Activated naive CD4-positive, alpha-beta T cell treated with anti-CD3 and anti-CD28 coated beads, Interleukin-2, amount 10 ng/mL, durations not matched to agents 7 days and 5 days (primary cell): Measurements from ENCODE around the gene TMA7B.

Experiments
- CTCF ChIA-PET: fragments of 350-600 bp; sonication (Branson Sonifier 250); formaldehyde crosslinking; loops from one replicate; lab custom pipeline; 2021; ENCODE audit warnings: antibody characterized with exemption; lab: Charles Lee
- DNase-seq: peaks from one replicate; pipeline ENCODE4 v3.0.0-alpha.2; 2020
- H3K27ac Mint-ChIP-seq: one replicate; pipeline ENCODE4 v1.8.0; 2021; ENCODE audit warnings: mild to moderate bottlenecking, moderate library complexity, mixed read lengths
- H3K27me3 Mint-ChIP-seq: one replicate; pipeline ENCODE4 v1.8.0; 2021; ENCODE audit warnings: mild to moderate bottlenecking, mixed read lengths
- H3K36me3 Mint-ChIP-seq: one replicate; pipeline ENCODE4 v1.8.0; 2021; ENCODE audit warnings: mixed read lengths
- H3K4me1 Mint-ChIP-seq: one replicate; pipeline ENCODE4 v1.8.0; 2021; ENCODE audit warnings: mixed read lengths
- H3K4me3 Mint-ChIP-seq: one replicate; pipeline ENCODE4 v1.8.0; 2021; ENCODE audit warnings: mild to moderate bottlenecking, moderate library complexity, mixed read lengths
- H3K9me3 Mint-ChIP-seq: one replicate; pipeline ENCODE4 v1.8.0; 2021; ENCODE audit warnings: mixed read lengths

TMA7B gene

DNA sequence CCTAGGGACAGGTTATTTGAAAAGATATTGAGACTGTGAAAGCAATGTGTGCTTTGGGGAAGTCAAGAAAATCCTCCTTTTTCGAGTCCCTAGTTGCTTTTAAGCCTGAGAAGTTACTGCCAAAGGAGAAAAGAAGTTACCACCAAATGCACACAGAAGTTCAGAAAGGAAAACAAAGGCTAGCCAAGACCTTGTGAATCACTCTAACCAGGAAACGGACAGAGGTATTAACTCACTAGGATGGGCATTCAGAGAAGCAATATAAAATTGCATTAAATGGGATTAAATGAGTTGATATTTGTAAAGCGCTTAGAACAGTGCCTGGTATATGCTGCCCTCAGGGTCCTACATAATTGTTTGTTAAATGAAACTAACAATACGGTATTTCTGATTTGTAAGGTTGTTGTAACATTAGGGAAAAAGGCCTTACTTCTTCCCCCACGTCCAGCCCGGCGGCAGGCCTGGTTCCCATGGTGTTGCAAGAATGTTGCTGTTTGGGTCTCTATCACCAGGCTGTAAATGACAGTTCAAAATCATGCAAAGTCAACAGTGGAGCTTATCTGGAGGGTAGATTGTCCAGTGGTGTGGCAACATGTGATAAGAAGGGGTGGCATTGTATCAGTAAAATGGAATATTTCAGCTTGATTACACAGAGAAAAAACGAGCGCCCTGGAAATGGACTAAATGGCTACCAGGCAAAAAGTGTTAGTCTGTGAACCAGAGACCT is 7.1 kb downstream of the TMA7B start:
- H3K36me3 Mint-ChIP-seq: peaks cover 84% of the 10 kb centered on the region
- peaks cover 11% of the 10 kb centered on the region for H3K4me1 Mint-ChIP-seq
- H3K9me3 Mint-ChIP-seq: no peaks in the 10 kb centered on the region
- DNase-seq: no peak
- H3K27ac Mint-ChIP-seq: peak overlapping the region; percentile 42
- no peak overlapping the region for H3K4me3 Mint-ChIP-seq
- CTCF ChIA-PET: interaction anchor here (1.2 to 2.2 kb wide), 2 partner anchors 18 to 58 kb away, joined by 3 to 7 read pairs; no protein-coding TSS in a partner anchor
- H3K27me3 Mint-ChIP-seq: no peaks in the 10 kb centered on the region

- Mint-ChIP-seq H3K36me3 (peaks cover 85% of the 10 kb centered on the region), H3K9me3 (no peaks in the 10 kb centered on the region), H3K27me3 (no peaks in the 10 kb centered on the region), H3K27ac (peak overlapping the region; percentile 26), H3K4me3 (no peak overlapping the region), H3K4me1 (peaks cover 3% of the 10 kb centered on the region)
- no peak for DNase-seq
- CTCF ChIA-PET: no interaction called here
These were observed 8.1 kb downstream of the TMA7B start for GRCh38 chr22:39967996-39968972.

- Mint-ChIP-seq H3K4me1 (no peaks in the 10 kb centered on the region), H3K36me3 (peaks cover 80% of the 10 kb centered on the region), H3K27ac (no peak overlapping the region), H3K9me3 (no peaks in the 10 kb centered on the region), H3K27me3 (no peaks in the 10 kb centered on the region), H3K4me3 (no peak overlapping the region)
- no peak for DNase-seq
- CTCF ChIA-PET: interaction anchor here (1.0 to 1.5 kb wide), 4 partner anchors 11 to 377 kb away, joined by 3 to 4 read pairs (median 3); no protein-coding TSS in a partner anchor
These were observed 10.5 kb downstream of the TMA7B start for GRCh38 chr22:39970742-39971141.

DNA sequence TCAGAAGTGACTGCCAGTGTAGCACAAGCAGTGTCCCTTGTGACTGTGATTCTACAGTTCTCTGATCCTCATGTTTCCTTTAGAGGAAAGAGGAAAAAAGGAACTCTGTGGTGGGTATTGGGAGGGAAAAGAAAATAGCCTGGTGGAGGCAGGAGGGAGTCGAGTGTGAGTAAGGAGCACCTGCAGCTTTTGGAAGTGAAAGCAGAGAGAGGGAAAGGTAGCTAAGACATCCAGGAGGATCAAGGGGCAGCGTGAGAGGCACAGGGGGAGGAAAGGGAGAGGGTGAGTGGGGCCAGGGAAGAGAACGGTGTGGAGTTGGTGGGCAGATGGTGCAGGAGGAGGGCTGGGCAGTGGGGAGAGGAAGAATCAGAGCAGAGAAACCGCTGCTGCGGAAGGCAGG is 12.4 kb downstream of the TMA7B start:
- DNase-seq: no peak
- Mint-ChIP-seq H3K4me3 (no peak overlapping the region), H3K27ac (peak overlapping the region; percentile 17)

DNA sequence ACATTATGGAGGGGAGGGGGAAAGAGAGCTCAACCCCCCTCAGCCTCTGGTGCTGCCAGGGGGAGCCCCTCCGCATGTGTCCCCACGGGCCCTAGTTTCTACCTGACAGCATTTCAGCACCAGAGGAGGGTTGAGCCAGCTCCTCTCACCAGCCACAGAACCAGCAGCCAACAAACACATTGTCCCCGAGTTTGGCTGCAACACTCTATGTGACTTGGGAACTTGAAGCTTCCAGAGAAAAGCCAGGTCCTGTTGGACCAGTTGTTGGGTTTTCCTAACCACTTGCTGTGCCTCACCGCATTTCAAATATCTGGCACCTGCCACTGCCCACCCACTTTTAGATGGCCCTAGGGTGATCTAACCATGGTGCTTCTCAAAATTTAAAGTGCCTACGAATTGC is 13.5 kb downstream of the TMA7B start:
- H3K4me3 Mint-ChIP-seq: no peak overlapping the region
- no peaks in the 10 kb centered on the region for H3K27me3 Mint-ChIP-seq
- no peak overlapping the region for H3K27ac Mint-ChIP-seq
- no peaks in the 10 kb centered on the region for H3K9me3 Mint-ChIP-seq
- H3K4me1 Mint-ChIP-seq: no peaks in the 10 kb centered on the region
- no peak for DNase-seq
- CTCF ChIA-PET: no interaction called here
- peaks cover 79% of the 10 kb centered on the region for H3K36me3 Mint-ChIP-seq

More for the DNA sequence above, 12.4 kb downstream of the TMA7B start:
- no peaks in the 10 kb centered on the region for H3K27me3 Mint-ChIP-seq
- H3K4me1 Mint-ChIP-seq: no peaks in the 10 kb centered on the region
- CTCF ChIA-PET: no interaction called here
- peaks cover 78% of the 10 kb centered on the region for H3K36me3 Mint-ChIP-seq
- no peaks in the 10 kb centered on the region for H3K9me3 Mint-ChIP-seq

DNA sequence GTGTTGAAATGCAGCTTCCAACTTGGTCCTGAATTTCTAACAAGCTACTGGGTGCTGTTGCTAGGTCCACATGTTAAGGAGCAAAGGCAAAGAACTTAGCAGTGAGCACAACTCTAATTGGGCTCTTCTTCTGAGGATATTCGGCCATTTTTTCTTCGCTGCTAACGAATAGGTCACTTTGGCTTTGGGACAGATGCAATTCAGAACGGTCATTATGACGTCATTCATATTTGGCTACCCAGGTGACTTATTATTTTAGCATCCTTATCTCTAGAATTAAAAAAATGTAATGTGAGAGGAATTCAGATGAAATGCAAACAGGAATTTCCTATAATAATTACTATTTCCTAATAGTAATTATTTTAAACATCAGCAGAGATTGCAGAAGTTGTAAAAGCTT is 13.9 kb downstream of the TMA7B start:
- Mint-ChIP-seq H3K27ac (no peak overlapping the region), H3K27me3 (no peaks in the 10 kb centered on the region), H3K4me1 (peaks cover 3% of the 10 kb centered on the region), H3K36me3 (peaks cover 77% of the 10 kb centered on the region), H3K9me3 (no peaks in the 10 kb centered on the region), H3K4me3 (no peak overlapping the region)
- CTCF ChIA-PET: no interaction called here
- no peak for DNase-seq

DNA sequence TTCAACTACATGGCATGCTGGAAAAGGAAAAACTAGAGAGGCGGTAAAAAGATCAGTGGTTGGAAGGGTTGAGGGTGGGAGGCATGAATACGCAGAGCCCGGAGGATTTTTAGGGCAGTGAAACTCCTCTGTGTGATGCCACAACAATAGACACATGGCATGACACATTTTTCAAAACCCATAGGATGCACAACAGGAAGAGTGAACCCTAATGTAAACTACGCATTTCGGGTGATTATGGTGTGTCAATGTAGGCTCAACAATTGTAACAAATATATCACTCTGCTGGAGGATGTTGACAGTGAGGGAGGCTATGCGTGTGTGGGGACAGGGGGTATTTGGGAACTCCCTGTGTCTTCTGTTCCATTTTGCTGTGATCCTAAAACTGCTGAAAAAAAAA is 18.9 kb downstream of the TMA7B start:
- peak overlapping the region; percentile 1 for H3K27ac Mint-ChIP-seq

GRCh38 chr22:39979458-39979857 is 19.3 kb downstream of the TMA7B start:
- CTCF ChIA-PET: no interaction called here
- Mint-ChIP-seq H3K36me3 (peaks cover 38% of the 10 kb centered on the region), H3K4me3 (no peak overlapping the region), H3K27me3 (peaks cover 10% of the 10 kb centered on the region), H3K4me1 (peaks cover 22% of the 10 kb centered on the region), H3K9me3 (no peaks in the 10 kb centered on the region), H3K27ac (peak overlapping the region; percentile 1)
- no peak for DNase-seq

More for the DNA sequence above, 18.9 kb downstream of the TMA7B start:
- DNase-seq: no peak
- Mint-ChIP-seq H3K9me3 (no peaks in the 10 kb centered on the region), H3K4me3 (no peak overlapping the region), H3K27me3 (peaks cover 8% of the 10 kb centered on the region), H3K4me1 (peaks cover 18% of the 10 kb centered on the region), H3K36me3 (peaks cover 39% of the 10 kb centered on the region)
- CTCF ChIA-PET: no interaction called here

DNA sequence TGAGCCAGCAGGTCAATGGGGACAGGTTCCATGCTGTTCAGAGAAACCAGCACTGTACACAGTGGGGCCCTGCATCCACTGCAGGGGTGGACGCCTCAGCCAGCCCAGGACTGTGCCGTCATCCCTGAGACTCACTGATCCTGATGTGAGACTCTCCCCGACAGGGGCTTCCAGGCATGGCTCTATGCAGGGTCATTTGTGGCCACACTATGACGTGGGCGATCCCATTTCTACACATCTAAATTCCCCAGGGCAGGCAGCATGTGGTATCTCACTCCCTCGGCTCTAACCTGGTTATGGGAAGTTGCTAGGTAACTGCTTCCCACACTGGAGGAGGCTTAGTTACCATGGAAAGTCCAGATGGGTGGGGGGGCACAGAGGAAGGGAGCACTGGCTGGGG is 20.4 kb downstream of the TMA7B start:
- no peak for DNase-seq
- peaks cover 32% of the 10 kb centered on the region for H3K4me1 Mint-ChIP-seq
- no peak overlapping the region for H3K27ac Mint-ChIP-seq
- H3K36me3 Mint-ChIP-seq: peaks cover 31% of the 10 kb centered on the region
- H3K9me3 Mint-ChIP-seq: no peaks in the 10 kb centered on the region
- CTCF ChIA-PET: interaction anchor here (1.1 kb wide), 1 partner anchor 446 kb away, joined by 3 read pairs; no protein-coding TSS in a partner anchor
- peaks cover 21% of the 10 kb centered on the region for H3K27me3 Mint-ChIP-seq
- H3K4me3 Mint-ChIP-seq: no peak overlapping the region

DNA sequence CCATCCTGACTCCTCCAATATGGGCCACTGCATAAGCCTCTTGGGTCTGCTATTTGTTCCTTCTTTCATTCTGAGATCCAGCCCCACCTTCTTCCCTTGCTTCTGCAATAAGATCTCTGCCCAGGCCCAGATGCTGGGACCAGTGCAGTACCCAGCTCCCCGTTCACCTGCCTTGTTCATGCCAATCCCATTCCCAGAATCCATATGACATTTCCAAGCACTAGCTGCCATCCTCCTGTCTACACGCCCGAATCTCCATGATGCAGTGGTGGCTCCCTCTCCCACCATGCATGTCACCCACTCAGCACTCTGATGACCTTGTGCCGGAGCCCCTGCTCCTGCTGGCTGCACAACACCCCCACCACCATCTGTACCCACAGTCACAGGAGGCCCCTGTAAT is 23.1 kb downstream of the TMA7B start:
- Mint-ChIP-seq H3K27me3 (peaks cover 35% of the 10 kb centered on the region), H3K27ac (peak overlapping the region; percentile 12), H3K36me3 (peaks cover 6% of the 10 kb centered on the region), H3K9me3 (no peaks in the 10 kb centered on the region), H3K4me3 (no peak overlapping the region), H3K4me1 (peaks cover 41% of the 10 kb centered on the region)
- DNase-seq: no peak
- CTCF ChIA-PET: no interaction called here

DNA sequence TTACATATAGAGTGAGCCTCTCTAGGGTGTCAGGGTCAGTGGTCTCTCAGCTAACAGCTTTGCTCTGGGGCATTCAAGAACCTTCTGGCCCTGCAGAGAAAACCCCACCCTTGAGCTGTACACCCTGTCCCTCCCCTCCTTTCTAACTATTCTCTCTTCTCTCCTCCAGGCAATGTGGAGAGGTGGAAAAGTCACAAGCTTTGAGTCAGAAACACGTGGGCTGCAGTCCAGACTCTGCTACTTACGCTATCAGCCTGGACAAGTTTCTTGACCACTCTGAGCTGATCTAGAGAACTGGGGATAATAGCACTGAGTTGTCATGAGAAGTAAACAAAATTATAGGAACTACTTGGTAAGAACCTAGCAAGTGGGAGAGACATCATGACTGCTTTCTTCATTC is 23.8 kb downstream of the TMA7B start:
- no peak overlapping the region for H3K27ac Mint-ChIP-seq
- H3K9me3 Mint-ChIP-seq: no peaks in the 10 kb centered on the region
- no peak overlapping the region for H3K4me3 Mint-ChIP-seq
- DNase-seq: no peak
- H3K4me1 Mint-ChIP-seq: peaks cover 38% of the 10 kb centered on the region
- CTCF ChIA-PET: interaction anchor here (1.4 kb wide), 1 partner anchor 40 kb away, joined by 6 read pairs; no protein-coding TSS in a partner anchor
- H3K36me3 Mint-ChIP-seq: peaks cover 3% of the 10 kb centered on the region
- H3K27me3 Mint-ChIP-seq: peaks cover 41% of the 10 kb centered on the region

DNA sequence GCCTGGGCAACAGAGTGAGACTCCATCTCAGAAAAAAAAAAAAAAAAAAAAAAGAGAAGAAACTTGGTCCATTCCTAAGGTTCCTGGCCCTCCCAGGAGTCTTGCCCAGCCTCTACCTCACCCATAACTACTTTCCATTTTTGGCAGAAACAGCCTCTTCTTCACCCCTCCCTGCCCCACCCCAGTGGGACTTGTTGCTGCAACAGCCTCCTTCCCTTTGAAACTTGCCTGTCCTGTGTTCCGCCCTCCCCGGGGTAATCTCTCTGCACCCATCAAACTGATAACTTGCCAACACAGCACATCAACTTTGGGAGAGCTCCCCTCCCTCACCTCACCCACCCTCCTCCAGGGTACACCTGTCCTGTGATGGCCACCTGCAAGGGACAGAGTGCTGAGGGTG is 24.5 kb downstream of the TMA7B start:
- H3K36me3 Mint-ChIP-seq: peaks cover 2% of the 10 kb centered on the region
- no peak overlapping the region for H3K27ac Mint-ChIP-seq
- H3K4me3 Mint-ChIP-seq: no peak overlapping the region
- no peaks in the 10 kb centered on the region for H3K9me3 Mint-ChIP-seq
- H3K27me3 Mint-ChIP-seq: peaks cover 49% of the 10 kb centered on the region
- no peak for DNase-seq
- H3K4me1 Mint-ChIP-seq: peaks cover 32% of the 10 kb centered on the region
- CTCF ChIA-PET: interaction anchor here (0.6 to 1.4 kb wide), 2 partner anchors 40 to 302 kb away, joined by 3 to 6 read pairs; no protein-coding TSS in a partner anchor

- Mint-ChIP-seq H3K27me3 (peaks cover 51% of the 10 kb centered on the region), H3K9me3 (no peaks in the 10 kb centered on the region), H3K27ac (peak overlapping the region; percentile 20), H3K36me3 (peaks cover 2% of the 10 kb centered on the region), H3K4me1 (peaks cover 26% of the 10 kb centered on the region), H3K4me3 (no peak overlapping the region)
- DNase-seq: peak; percentile 35
- CTCF ChIA-PET: interaction anchor here (0.6 to 1.0 kb wide), 2 partner anchors 11 to 301 kb away, joined by 3 read pairs; no protein-coding TSS in a partner anchor
These were observed 25.3 kb downstream of the TMA7B start for GRCh38 chr22:39985383-39986035.
